HCT116 (cell line): ENCODE data around the gene ERG. TPM values are rescaled to one million over a fixed set of nuclear protein-coding genes. Genes with fewer than 3 reads are reported as not detected.

ENCODE experiments used
- ATAC-seq: fragments of 200-7000 bp; cut with Tn5 transposase; 2 replicates; pipeline ENCODE4 v1.9.1; 2020; ENCODE audit warnings: mild to moderate bottlenecking, moderate library complexity
- BruUV-seq: library from RNA; stranded (reverse); fragments of 400-500 nt; replicated peaks from 2 replicates; lab custom pipeline; 2021; lab: Mats Ljungman, UMichigan
- CTCF ChIA-PET: fragments of 300-600 bp; sonication (Branson Sonifier 250); formaldehyde crosslinking; loops from one replicate; lab custom pipeline; 2021; ENCODE audit warnings: antibody characterized with exemption; lab: Charles Lee
- POLR2A ChIA-PET: fragments of 300-600, 350-600 bp; sonication (Branson Sonifier 250); formaldehyde crosslinking; loops from one replicate; lab custom pipeline; 2021; ENCODE audit warnings: antibody characterized with exemption; lab: Charles Lee
- RAD21 ChIA-PET, 2 experiments: fragments of 300-600 bp; sonication (Branson Sonifier 250); formaldehyde crosslinking; loops; one replicate each; lab custom pipeline; 2023; ENCODE audit warnings: low total read pairs in 2 of 2; ENCODE audit not compliant: uncharacterized antibody in 2 of 2, unreplicated experiment in 2 of 2, low non-redundant PET in 1 of 2; lab: Charles Lee
- DNase-seq: peaks from one replicate; pipeline ENCODE4 v3.0.0-alpha.2; 2010; ENCODE audit warnings: low read depth, low spot score
- H2AFZ ChIP-seq: fragments of 200-600 bp; shearing (Covaris generic), sonication (generic); 2 replicates; pipeline ENCODE4 v1.6.1; 2017; ENCODE audit warnings: low read depth, mixed run types, mixed read lengths, antibody characterized with exemption, low read length; ENCODE audit not compliant: poor library complexity, severe bottlenecking
- H3K27ac ChIP-seq: 2 replicates; pipeline ENCODE4 v1.5.1; 2012; ENCODE audit warnings: low read depth, low read length
- H3K27me3 ChIP-seq: fragments of 200-600 bp; sonication (generic); 2 replicates; pipeline ENCODE4 v1.6.1; 2016; ENCODE audit warnings: mixed run types, low read length, mixed read lengths; ENCODE audit not compliant: insufficient read depth
- H3K36me3 ChIP-seq, 2 experiments: fragments of 200-500 bp in 1 of 2; fragments of 200-600 bp in 1 of 2; sonication (Bioruptor generic) in 1 of 2; sonication (generic) in 1 of 2; 2 replicates each; pipeline versions ENCODE4 v1.5.1 to v1.6.1; 2014 to 2016; ENCODE audit warnings: low read length in 2 of 2, inconsistent platforms in 1 of 2, mixed read lengths in 1 of 2, mixed run types in 1 of 2; ENCODE audit not compliant: insufficient read depth in 2 of 2, control insufficient read depth in 1 of 2
- H3K4me1 ChIP-seq, 2 experiments: fragments of 200-600 bp in 1 of 2; sonication (generic) in 1 of 2; 2 replicates each; pipeline versions ENCODE4 v1.5.1 to v1.6.1; 2012 to 2017; ENCODE audit warnings: low read length in 2 of 2, inconsistent platforms in 1 of 2, mild to moderate bottlenecking in 1 of 2, mixed read lengths in 1 of 2, mixed run types in 1 of 2, moderate library complexity in 1 of 2; ENCODE audit not compliant: insufficient read depth in 2 of 2, control insufficient read depth in 1 of 2
- H3K4me2 ChIP-seq: fragments of 200-600 bp; sonication (generic); 2 replicates; pipeline ENCODE4 v1.6.1; 2017; ENCODE audit warnings: mixed run types, low read length, mixed read lengths
- H3K4me3 ChIP-seq, 2 experiments: fragments of 200-600 bp in 1 of 2; sonication (generic) in 1 of 2; replicated peaks in 1 of 2; 2 replicates each; pipeline ENCODE4 v1.5.1; 2011 to 2016; ENCODE audit warnings: low read length in 2 of 2, control low read depth in 1 of 2, low read depth in 1 of 2, mild to moderate bottlenecking in 1 of 2, mixed read lengths in 1 of 2, mixed run types in 1 of 2
- H3K79me2 ChIP-seq: fragments of 200-600 bp; sonication (generic); 2 replicates; pipeline ENCODE4 v1.6.1; 2017; ENCODE audit warnings: mild to moderate bottlenecking, mixed run types, low read length, moderate library complexity, mixed read lengths; ENCODE audit not compliant: insufficient read depth
- H3K9ac ChIP-seq: fragments of 200-600 bp; sonication (generic); 2 replicates; pipeline ENCODE4 v1.6.1; 2016; ENCODE audit warnings: low read length, mixed read lengths
- H3K9me2 ChIP-seq: fragments of 200-600 bp; sonication (generic), shearing (Covaris generic); 2 replicates; pipeline ENCODE4 v1.6.1; 2017; ENCODE audit warnings: mixed run types, mild to moderate bottlenecking, moderate library complexity; ENCODE audit not compliant: insufficient read depth
- H3K9me3 ChIP-seq, 2 experiments: fragments of 200-500 bp in 1 of 2; fragments of 200-600 bp in 1 of 2; sonication (Bioruptor generic) in 1 of 2; sonication (generic) in 1 of 2; 2 replicates each; pipeline ENCODE4 v1.6.1; 2014 to 2017; ENCODE audit warnings: low read length in 2 of 2, mixed read lengths in 2 of 2, inconsistent platforms in 1 of 2, low read depth in 1 of 2, mild to moderate bottlenecking in 1 of 2, mixed run types in 1 of 2, moderate library complexity in 1 of 2; ENCODE audit not compliant: control insufficient read depth in 1 of 2, insufficient read depth in 1 of 2
- H4K20me1 ChIP-seq: fragments of 200-600 bp; sonication (generic), shearing (Covaris generic); 2 replicates; pipeline ENCODE4 v1.6.1; 2017; ENCODE audit warnings: mixed run types, mild to moderate bottlenecking, moderate library complexity; ENCODE audit not compliant: insufficient read depth
- CEBPB ChIP-seq: IDR thresholded peaks from 2 replicates; pipeline ENCODE4 v1.6.1; 2012; ENCODE audit warnings: low read depth
- EZH2phosphoT487 ChIP-seq: fragments of 200-600 bp; IDR thresholded peaks from 2 replicates; pipeline ENCODE4 v1.6.1; 2018; ENCODE audit warnings: antibody characterized with exemption, borderline replicate concordance
- FOSL1 ChIP-seq: IDR thresholded peaks from 2 replicates; pipeline ENCODE4 v1.6.1; 2012; ENCODE audit warnings: low read depth
- JUND ChIP-seq: IDR thresholded peaks from 2 replicates; pipeline ENCODE4 v1.6.1; 2012
- POLR2A ChIP-seq: IDR thresholded peaks from 2 replicates; pipeline ENCODE4 v1.7.0; 2011; ENCODE audit warnings: borderline replicate concordance; ENCODE audit not compliant: insufficient read depth, insufficient read length; ENCODE audit errors: extremely low read depth
- POLR2AphosphoS5 ChIP-seq: IDR thresholded peaks from 2 replicates; pipeline ENCODE4 v1.6.1; 2011; ENCODE audit warnings: mild to moderate bottlenecking, low read depth, low read length, moderate library complexity
- RAD21 ChIP-seq: IDR thresholded peaks from 2 replicates; pipeline ENCODE4 v1.6.1; 2012; ENCODE audit warnings: low read depth, mild to moderate bottlenecking
- SIN3A ChIP-seq: IDR thresholded peaks from 2 replicates; pipeline ENCODE4 v1.6.1; 2012; ENCODE audit warnings: low read depth
- SP1 ChIP-seq: IDR thresholded peaks from 2 replicates; pipeline ENCODE4 v1.6.1; 2012; ENCODE audit warnings: low read depth
- ZFX ChIP-seq: fragments of 450-650 bp; IDR thresholded peaks from 2 replicates; pipeline ENCODE4 v1.6.1; 2017
- ZNF274 ChIP-seq: fragments of 200-500 bp; sonication (Bioruptor generic); IDR thresholded peaks from 2 replicates; pipeline ENCODE4 v1.6.1; 2014; ENCODE audit warnings: mild to moderate bottlenecking, low read depth, low read length, inconsistent platforms
- intact Hi-C: fragments of 100-400 bp; cut with micrococcal nuclease; formaldehyde crosslinking; loops from 2 replicates; pipeline ENCODE4 v1.10.0; 2022
- total RNA-seq: library from RNA; stranded (reverse); gene quantifications from one replicate; pipeline ENCODE4 v1.2.1, GENCODE V29; 2021; ENCODE audit not compliant: unreplicated experiment
- TF ChIP-seq, protein P1 (sequence below): IDR thresholded peaks from 2 replicates; pipeline ENCODE4 v1.6.1; 2012
- TF ChIP-seq, protein P2 (sequence below): IDR thresholded peaks from 2 replicates; pipeline ENCODE4 v1.6.1; 2011; ENCODE audit warnings: mild to moderate bottlenecking, low read length, moderate library complexity; ENCODE audit not compliant: insufficient replicate concordance; ENCODE audit errors: extremely low read depth
- TF ChIP-seq, protein P3 (sequence below): IDR thresholded peaks from 2 replicates; pipeline ENCODE4 v1.6.1; 2012; ENCODE audit warnings: low read depth
- TF ChIP-seq, protein P4 (sequence below): IDR thresholded peaks from 2 replicates; pipeline ENCODE4 v1.6.1; 2012

The ERG gene
- total RNA-seq, 1 experiment from 2014 or later, result 0.17 TPM

DNA sequence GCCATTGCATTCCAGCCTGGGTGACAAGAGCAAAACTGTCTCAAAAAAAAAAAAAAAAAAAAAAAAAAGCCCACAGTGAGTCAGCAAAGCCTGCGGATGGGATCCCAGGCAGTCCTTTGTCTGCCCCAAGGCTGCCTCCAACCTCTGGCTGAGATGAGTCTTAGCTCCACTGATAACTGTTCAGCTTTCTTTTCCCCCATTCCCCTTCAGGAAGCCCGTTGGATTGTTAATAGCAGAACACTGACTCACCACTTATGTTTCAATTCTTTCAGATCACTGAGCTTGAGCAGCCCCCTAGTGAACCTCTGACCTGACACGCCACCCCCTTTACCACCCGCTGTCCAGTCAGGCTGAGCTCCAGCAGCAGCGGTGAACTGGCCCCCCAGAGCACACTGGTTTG lies 57.5 kb downstream of the ERG start:
- Histone ChIP-seq H3K9me3 (no peaks in the 10 kb centered on the region), H3K4me1 (no peaks in the 10 kb centered on the region), H3K4me2 (no peak overlapping the region), H3K27me3 (peaks cover 5% of the 10 kb centered on the region; the same call in 1 of the 2 replicates), H3K4me3 (no peak overlapping the region), H3K27ac (no peak overlapping the region)
- RAD21 ChIA-PET, result no interaction called here
- no peak for ATAC-seq
- DNase-seq, result no peak
- BruUV-seq, result no TSS peak
- no peak for TF ChIP-seq EZH2phosphoT487
- TF ChIP-seq CEBPB, result no peak
- no peak for TF ChIP-seq ZFX
- TF ChIP-seq, protein P1, sequence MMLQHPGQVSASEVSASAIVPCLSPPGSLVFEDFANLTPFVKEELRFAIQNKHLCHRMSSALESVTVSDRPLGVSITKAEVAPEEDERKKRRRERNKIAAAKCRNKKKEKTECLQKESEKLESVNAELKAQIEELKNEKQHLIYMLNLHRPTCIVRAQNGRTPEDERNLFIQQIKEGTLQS, result no peak
- TF ChIP-seq, protein P2, sequence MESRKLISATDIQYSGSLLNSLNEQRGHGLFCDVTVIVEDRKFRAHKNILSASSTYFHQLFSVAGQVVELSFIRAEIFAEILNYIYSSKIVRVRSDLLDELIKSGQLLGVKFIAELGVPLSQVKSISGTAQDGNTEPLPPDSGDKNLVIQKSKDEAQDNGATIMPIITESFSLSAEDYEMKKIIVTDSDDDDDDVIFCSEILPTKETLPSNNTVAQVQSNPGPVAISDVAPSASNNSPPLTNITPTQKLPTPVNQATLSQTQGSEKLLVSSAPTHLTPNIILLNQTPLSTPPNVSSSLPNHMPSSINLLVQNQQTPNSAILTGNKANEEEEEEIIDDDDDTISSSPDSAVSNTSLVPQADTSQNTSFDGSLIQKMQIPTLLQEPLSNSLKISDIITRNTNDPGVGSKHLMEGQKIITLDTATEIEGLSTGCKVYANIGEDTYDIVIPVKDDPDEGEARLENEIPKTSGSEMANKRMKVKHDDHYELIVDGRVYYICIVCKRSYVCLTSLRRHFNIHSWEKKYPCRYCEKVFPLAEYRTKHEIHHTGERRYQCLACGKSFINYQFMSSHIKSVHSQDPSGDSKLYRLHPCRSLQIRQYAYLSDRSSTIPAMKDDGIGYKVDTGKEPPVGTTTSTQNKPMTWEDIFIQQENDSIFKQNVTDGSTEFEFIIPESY, result no peak
- no peak for TF ChIP-seq JUND
- no peak for TF ChIP-seq SIN3A
- TF ChIP-seq, protein P3, sequence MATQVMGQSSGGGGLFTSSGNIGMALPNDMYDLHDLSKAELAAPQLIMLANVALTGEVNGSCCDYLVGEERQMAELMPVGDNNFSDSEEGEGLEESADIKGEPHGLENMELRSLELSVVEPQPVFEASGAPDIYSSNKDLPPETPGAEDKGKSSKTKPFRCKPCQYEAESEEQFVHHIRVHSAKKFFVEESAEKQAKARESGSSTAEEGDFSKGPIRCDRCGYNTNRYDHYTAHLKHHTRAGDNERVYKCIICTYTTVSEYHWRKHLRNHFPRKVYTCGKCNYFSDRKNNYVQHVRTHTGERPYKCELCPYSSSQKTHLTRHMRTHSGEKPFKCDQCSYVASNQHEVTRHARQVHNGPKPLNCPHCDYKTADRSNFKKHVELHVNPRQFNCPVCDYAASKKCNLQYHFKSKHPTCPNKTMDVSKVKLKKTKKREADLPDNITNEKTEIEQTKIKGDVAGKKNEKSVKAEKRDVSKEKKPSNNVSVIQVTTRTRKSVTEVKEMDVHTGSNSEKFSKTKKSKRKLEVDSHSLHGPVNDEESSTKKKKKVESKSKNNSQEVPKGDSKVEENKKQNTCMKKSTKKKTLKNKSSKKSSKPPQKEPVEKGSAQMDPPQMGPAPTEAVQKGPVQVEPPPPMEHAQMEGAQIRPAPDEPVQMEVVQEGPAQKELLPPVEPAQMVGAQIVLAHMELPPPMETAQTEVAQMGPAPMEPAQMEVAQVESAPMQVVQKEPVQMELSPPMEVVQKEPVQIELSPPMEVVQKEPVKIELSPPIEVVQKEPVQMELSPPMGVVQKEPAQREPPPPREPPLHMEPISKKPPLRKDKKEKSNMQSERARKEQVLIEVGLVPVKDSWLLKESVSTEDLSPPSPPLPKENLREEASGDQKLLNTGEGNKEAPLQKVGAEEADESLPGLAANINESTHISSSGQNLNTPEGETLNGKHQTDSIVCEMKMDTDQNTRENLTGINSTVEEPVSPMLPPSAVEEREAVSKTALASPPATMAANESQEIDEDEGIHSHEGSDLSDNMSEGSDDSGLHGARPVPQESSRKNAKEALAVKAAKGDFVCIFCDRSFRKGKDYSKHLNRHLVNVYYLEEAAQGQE, result no peak
- no peak for TF ChIP-seq POLR2A
- no peak for TF ChIP-seq SP1
- TF ChIP-seq FOSL1, result no peak
- no peak for TF ChIP-seq RAD21
- TF ChIP-seq, protein P4, sequence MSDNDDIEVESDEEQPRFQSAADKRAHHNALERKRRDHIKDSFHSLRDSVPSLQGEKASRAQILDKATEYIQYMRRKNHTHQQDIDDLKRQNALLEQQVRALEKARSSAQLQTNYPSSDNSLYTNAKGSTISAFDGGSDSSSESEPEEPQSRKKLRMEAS, result no peak
- no peak for TF ChIP-seq ZNF274
- TF ChIP-seq POLR2AphosphoS5, result no peak
- TF ChIP-seq, all 23 proteins: peak for 0
- ChIA-PET CTCF (no interaction called here), POLR2A (no interaction called here)
- Histone ChIP-seq H4K20me1 (no peaks in the 10 kb centered on the region), H3K36me3 (no peaks in the 10 kb centered on the region), H2AFZ (no peak overlapping the region), H3K9me2 (no peaks in the 10 kb centered on the region), H3K79me2 (no peaks in the 10 kb centered on the region), H3K9ac (no peak overlapping the region)
- intact Hi-C loops, result no loop called here
